HFFc6 (cell line): ENCODE data around the gene RTN4RL1. TPM values are rescaled to one million over a fixed set of nuclear protein-coding genes. Genes with fewer than 3 reads are reported as not detected.

Source experiments
- DNase-seq: peaks from one replicate; pipeline ENCODE4 v3.0.0-alpha.2; 2018
- H3K27ac Mint-ChIP-seq: 2 replicates; pipeline ENCODE4 v1.8.0; 2020; ENCODE audit warnings: mild to moderate bottlenecking, mixed read lengths
- H3K27me3 Mint-ChIP-seq: 2 replicates; pipeline ENCODE4 v1.8.0; 2021; ENCODE audit warnings: mild to moderate bottlenecking, moderate library complexity, mixed read lengths; ENCODE audit not compliant: insufficient read depth
- H3K36me3 Mint-ChIP-seq: 2 replicates; pipeline ENCODE4 v1.8.0; 2021; ENCODE audit warnings: low read depth, mixed read lengths
- H3K4me1 Mint-ChIP-seq: 2 replicates; pipeline ENCODE4 v1.8.0; 2020; ENCODE audit warnings: low read depth, mixed read lengths
- H3K4me3 Mint-ChIP-seq: 2 replicates; pipeline ENCODE4 v1.8.0; 2020; ENCODE audit warnings: mild to moderate bottlenecking, moderate library complexity, mixed read lengths
- H3K9me3 Mint-ChIP-seq: 2 replicates; pipeline ENCODE4 v1.8.0; 2020; ENCODE audit warnings: mild to moderate bottlenecking, mixed read lengths
- total RNA-seq, 6 experiments: library from RNA; stranded (reverse); fragmentation: NEBNext Ultra II Directional; extraction: Animal tissue kit (Norgen Biotek cat#: 25700); gene quantifications; 2 replicates in 1 of 6; 3 replicates in 5 of 6; pipeline ENCODE4 v1.2.3, GENCODE V29; 2021
- TF ChIP-seq, protein P1 (sequence below): fragments of 200-600 bp; sonication (generic); IDR thresholded peaks from 2 replicates; pipeline ENCODE4 v1.5.0; 2021; ENCODE audit warnings: antibody characterized with exemption, mild to moderate bottlenecking

Gene RTN4RL1
- total RNA-seq, 6 experiments from 2014 or later = 0.33 to 0.60 (median 0.39) TPM

DNA sequence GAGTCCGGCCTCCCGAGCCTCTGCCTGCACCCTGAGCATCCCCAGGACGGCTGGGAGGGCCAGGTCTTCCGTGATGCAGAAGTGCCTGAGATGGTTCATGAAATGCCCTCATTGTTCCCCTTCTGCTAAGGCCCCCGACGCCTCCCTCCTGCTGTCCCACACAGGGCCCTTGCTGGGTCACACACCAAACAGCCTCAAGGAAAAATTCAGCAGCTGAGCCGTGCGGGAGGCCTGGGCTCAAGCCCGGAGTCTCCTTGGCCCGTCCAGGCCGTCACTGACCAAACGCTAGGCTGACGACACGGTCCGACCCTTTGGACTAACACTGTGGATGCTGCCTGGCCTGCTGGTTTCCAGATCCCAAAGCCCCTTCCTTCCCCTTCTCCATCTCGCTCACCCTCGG, 90.2 kb downstream of the RTN4RL1 start:
- Mint-ChIP-seq H3K4me1 (no peaks in the 10 kb centered on the region), H3K27ac (no peak overlapping the region), H3K9me3 (no peaks in the 10 kb centered on the region), H3K27me3 (peaks cover 29% of the 10 kb centered on the region), H3K4me3 (no peak overlapping the region), H3K36me3 (no peaks in the 10 kb centered on the region)
- DNase-seq = no peak
- TF ChIP-seq, protein P1, sequence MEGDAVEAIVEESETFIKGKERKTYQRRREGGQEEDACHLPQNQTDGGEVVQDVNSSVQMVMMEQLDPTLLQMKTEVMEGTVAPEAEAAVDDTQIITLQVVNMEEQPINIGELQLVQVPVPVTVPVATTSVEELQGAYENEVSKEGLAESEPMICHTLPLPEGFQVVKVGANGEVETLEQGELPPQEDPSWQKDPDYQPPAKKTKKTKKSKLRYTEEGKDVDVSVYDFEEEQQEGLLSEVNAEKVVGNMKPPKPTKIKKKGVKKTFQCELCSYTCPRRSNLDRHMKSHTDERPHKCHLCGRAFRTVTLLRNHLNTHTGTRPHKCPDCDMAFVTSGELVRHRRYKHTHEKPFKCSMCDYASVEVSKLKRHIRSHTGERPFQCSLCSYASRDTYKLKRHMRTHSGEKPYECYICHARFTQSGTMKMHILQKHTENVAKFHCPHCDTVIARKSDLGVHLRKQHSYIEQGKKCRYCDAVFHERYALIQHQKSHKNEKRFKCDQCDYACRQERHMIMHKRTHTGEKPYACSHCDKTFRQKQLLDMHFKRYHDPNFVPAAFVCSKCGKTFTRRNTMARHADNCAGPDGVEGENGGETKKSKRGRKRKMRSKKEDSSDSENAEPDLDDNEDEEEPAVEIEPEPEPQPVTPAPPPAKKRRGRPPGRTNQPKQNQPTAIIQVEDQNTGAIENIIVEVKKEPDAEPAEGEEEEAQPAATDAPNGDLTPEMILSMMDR = no peak

DNA sequence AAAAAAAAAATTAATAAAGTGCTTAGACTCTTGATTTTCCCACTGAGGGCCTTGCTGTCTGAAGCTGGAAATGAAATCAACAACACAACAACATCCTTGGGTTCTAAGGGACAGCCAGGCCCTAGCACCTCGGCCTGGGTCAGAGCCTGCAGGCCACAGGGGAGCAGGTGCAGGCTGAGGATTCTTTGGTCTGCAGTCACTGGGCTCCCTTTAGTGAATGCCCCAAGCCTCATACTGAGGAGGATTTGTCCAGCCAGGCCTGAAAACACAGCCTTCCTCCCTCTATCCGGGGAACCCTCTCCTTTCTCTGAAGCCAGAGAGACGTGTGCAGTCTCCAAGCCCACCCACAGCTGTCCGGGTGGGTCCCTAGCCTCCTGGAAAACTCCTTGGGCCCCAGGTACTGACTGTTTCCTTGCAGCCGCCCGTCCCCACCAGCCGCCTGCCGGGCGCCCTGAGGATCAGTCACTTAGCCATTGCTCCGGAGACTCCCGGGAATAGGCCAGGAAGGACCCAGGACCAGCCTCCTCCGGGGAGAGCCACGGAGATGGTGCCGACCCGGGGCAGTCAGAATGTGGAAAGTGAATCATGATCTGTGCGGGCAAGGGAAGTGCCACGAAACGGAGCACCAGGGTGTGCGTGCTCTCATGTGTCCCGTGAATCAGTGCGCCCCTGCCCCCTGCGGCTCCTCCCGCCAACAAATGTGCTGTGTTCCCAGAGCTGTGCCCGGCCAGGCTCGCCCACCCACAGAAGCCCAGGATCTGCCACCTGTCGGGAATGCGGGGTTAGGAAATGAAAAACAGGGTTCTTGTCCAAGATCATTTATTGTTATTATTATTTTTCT, 91.0 kb downstream of the RTN4RL1 start:
- Mint-ChIP-seq H3K27me3 (peaks cover 29% of the 10 kb centered on the region), H3K4me1 (no peaks in the 10 kb centered on the region), H3K36me3 (no peaks in the 10 kb centered on the region), H3K27ac (no peak overlapping the region), H3K4me3 (no peak overlapping the region), H3K9me3 (no peaks in the 10 kb centered on the region)
- TF ChIP-seq, protein P1 = no peak
- DNase-seq = no peak

- DNase-seq = no peak
- H3K27ac Mint-ChIP-seq = no peak overlapping the region
- TF ChIP-seq, protein P1 = no peak
- no peaks in the 10 kb centered on the region for H3K4me1 Mint-ChIP-seq
- no peaks in the 10 kb centered on the region for H3K9me3 Mint-ChIP-seq
- H3K36me3 Mint-ChIP-seq = no peaks in the 10 kb centered on the region
- no peak overlapping the region for H3K4me3 Mint-ChIP-seq
- H3K27me3 Mint-ChIP-seq = peaks cover 39% of the 10 kb centered on the region
Measured at GRCh38 chr17:1931844-1932579, 93.1 kb downstream of the RTN4RL1 start.

GRCh38 chr17:1930337-1930645, 94.8 kb downstream of the RTN4RL1 start:
- Mint-ChIP-seq H3K4me1 (no peaks in the 10 kb centered on the region), H3K4me3 (no peak overlapping the region)

GRCh38 chr17:1928976-1929375, 96.2 kb downstream of the RTN4RL1 start:
- H3K27ac Mint-ChIP-seq = no peak overlapping the region
- DNase-seq = no peak
- TF ChIP-seq, protein P1 = no peak
- H3K27me3 Mint-ChIP-seq = peaks cover 34% of the 10 kb centered on the region
- H3K4me1 Mint-ChIP-seq = no peaks in the 10 kb centered on the region
- H3K4me3 Mint-ChIP-seq = no peak overlapping the region
- no peaks in the 10 kb centered on the region for H3K9me3 Mint-ChIP-seq
- no peaks in the 10 kb centered on the region for H3K36me3 Mint-ChIP-seq

More at GRCh38 chr17:1930337-1930645, 94.8 kb downstream of the RTN4RL1 start:
- H3K9me3 Mint-ChIP-seq = no peaks in the 10 kb centered on the region
- no peak overlapping the region for H3K27ac Mint-ChIP-seq
- no peak for DNase-seq
- peaks cover 42% of the 10 kb centered on the region for H3K27me3 Mint-ChIP-seq
- no peaks in the 10 kb centered on the region for H3K36me3 Mint-ChIP-seq
- TF ChIP-seq, protein P1 = no peak
